ENCODE results near the gene L3MBTL2. TPM values are rescaled to one million over a fixed set of nuclear protein-coding genes. Genes with fewer than 3 reads are reported as not detected.

The L3MBTL2 gene
- total and polyA plus RNA-seq, 10 of the 15 experiments (the other 5 are each of a cell fraction or from before 2014, with no cell fraction given) = 13.2 to 37.6 (median 28.2) TPM

DNA sequence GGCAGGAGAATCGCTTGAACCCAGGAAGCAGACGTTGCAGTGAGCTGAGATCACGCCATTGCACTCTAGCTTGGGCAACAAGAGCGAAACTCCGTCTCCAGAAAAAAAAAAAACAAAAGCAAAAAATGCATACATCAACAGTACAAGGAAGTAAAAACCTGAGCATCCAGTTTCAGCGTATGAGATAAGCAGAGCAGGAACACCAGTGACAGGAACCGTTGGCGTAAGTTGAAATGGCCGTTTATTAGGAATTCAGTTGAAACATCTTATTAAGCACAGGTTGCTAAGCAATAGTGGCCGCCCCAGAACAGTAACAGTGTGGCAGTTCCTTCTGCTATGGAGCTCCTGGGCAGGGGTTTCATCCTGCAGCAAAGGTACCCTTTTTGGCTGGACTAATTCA, 4.0 kb upstream of the L3MBTL2 start (continued):
- TF ChIP-seq, protein P1, sequence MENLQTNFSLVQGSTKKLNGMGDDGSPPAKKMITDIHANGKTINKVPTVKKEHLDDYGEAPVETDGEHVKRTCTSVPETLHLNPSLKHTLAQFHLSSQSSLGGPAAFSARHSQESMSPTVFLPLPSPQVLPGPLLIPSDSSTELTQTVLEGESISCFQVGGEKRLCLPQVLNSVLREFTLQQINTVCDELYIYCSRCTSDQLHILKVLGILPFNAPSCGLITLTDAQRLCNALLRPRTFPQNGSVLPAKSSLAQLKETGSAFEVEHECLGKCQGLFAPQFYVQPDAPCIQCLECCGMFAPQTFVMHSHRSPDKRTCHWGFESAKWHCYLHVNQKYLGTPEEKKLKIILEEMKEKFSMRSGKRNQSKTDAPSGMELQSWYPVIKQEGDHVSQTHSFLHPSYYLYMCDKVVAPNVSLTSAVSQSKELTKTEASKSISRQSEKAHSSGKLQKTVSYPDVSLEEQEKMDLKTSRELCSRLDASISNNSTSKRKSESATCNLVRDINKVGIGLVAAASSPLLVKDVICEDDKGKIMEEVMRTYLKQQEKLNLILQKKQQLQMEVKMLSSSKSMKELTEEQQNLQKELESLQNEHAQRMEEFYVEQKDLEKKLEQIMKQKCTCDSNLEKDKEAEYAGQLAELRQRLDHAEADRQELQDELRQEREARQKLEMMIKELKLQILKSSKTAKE (IDR thresholded peaks at IDR 0.05; ENCODE audit: low read depth, poor library complexity, severe bottlenecking) = no peak
- TF ChIP-seq CBFB (IDR thresholded peaks at IDR 0.05; ENCODE audit: low read depth) = no peak
- TF ChIP-seq ETV6 (conservative IDR thresholded peaks at IDR 0.05 in 1 of 2, IDR thresholded peaks at IDR 0.05 in 1 of 2; ENCODE audit: borderline replicate concordance in 1 of 2, low read depth in 1 of 2) = no peak
- TF ChIP-seq, protein P2, sequence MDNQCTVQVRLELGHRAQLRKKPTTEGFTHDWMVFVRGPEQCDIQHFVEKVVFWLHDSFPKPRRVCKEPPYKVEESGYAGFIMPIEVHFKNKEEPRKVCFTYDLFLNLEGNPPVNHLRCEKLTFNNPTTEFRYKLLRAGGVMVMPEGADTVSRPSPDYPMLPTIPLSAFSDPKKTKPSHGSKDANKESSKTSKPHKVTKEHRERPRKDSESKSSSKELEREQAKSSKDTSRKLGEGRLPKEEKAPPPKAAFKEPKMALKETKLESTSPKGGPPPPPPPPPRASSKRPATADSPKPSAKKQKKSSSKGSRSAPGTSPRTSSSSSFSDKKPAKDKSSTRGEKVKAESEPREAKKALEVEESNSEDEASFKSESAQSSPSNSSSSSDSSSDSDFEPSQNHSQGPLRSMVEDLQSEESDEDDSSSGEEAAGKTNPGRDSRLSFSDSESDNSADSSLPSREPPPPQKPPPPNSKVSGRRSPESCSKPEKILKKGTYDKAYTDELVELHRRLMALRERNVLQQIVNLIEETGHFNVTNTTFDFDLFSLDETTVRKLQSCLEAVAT (IDR thresholded peaks at IDR 0.05) = no peak

DNA sequence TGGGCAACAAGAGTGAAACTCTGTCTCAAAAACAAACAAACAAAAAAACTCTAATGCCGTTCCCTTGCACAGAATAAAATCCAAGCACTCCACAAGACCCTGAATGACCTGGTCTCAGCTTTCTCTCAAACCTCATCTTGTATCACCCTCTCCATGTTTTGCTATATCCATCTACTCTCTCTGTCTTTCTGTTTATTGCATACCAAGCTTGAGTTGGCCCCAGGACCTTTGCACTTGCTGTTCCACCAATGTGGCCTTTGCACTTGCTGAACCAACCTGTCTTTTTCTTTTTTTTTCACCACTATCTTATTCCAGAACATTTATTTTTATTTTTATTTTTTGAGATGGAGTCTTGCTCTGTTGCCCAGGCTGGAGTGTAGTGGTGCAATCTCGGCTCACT, 2.0 kb upstream of the L3MBTL2 start:
- no peak for FAIRE-seq
- ChIA-PET CTCF (interaction anchor here (1.0 to 1.5 kb wide), 2 partner anchors 100 to 280 kb away, joined by 3 to 4 read pairs; no protein-coding TSS in a partner anchor), RAD21 (ENCODE audit: unreplicated experiment) (interaction anchor here (0.6 kb wide), 1 partner anchor 280 kb away, joined by 4 read pairs; no protein-coding TSS in a partner anchor), POLR2A (interaction anchor here (0.6 kb wide), 1 partner anchor 8 kb away, joined by 3 read pairs; no protein-coding TSS in a partner anchor), SMC1A (ENCODE audit: uncharacterized antibody, unreplicated experiment) (interaction anchor here (0.7 kb wide), 1 partner anchor 109 kb away, joined by 3 read pairs; no protein-coding TSS in a partner anchor)
- no TSS peak for BruUV-seq (replicated peaks)
- no peak overlapping the region for H3K4me2 ChIP-seq (ENCODE audit: control insufficient read depth, insufficient read depth)
- no peak overlapping the region for H3K27ac ChIP-seq (ENCODE audit: control insufficient read depth, insufficient read depth)
- 60% methylated on average over 2 of the region's 2 CpGs for WGBS (ENCODE audit: insufficient coverage, insufficient replicate concordance, low lambda C conversion rate, missing lambda C conversion rate)
- ATAC-seq = no peak
- H3K27me3 ChIP-seq (replicated peaks in 1 of 2; ENCODE audit: control insufficient read depth in 2 of 2, insufficient read depth in 2 of 2, low read length in 1 of 2) = no peaks in the 10 kb centered on the region
- DNase-seq (ENCODE audit: low read depth, low spot score) = no peak
- intact Hi-C loops (cut with micrococcal nuclease; ENCODE audit: unreplicated experiment) = no loop called here
- H3K4me1 ChIP-seq (ENCODE audit: control insufficient read depth, insufficient read depth, low read length) = no peaks in the 10 kb centered on the region
- in situ Hi-C loops (cut with MboI) = no loop called here
- H3K4me3 ChIP-seq = no peak overlapping the region
- H3K36me3 ChIP-seq (ENCODE audit: control insufficient read depth in 2 of 2, insufficient read depth in 2 of 2, low read length in 1 of 2) = no peaks in the 10 kb centered on the region; a peak in 1 of 4 replicates
- H3K9me3 ChIP-seq (replicated peaks; ENCODE audit: control insufficient read depth, insufficient read depth, low read length) = no peaks in the 10 kb centered on the region
- H4K20me1 ChIP-seq (ENCODE audit: control insufficient read depth, insufficient read depth) = no peaks in the 10 kb centered on the region
- H3K9ac ChIP-seq (ENCODE audit: control insufficient read depth, insufficient read depth, low read length) = no peak overlapping the region
- peaks cover 10% of the 10 kb centered on the region for H3K79me2 ChIP-seq (ENCODE audit: control insufficient read depth, insufficient read depth, low read length)
- no peak overlapping the region for H2AFZ ChIP-seq (ENCODE audit: control insufficient read depth, low read depth, low read length)
- TF ChIP-seq, protein P3, sequence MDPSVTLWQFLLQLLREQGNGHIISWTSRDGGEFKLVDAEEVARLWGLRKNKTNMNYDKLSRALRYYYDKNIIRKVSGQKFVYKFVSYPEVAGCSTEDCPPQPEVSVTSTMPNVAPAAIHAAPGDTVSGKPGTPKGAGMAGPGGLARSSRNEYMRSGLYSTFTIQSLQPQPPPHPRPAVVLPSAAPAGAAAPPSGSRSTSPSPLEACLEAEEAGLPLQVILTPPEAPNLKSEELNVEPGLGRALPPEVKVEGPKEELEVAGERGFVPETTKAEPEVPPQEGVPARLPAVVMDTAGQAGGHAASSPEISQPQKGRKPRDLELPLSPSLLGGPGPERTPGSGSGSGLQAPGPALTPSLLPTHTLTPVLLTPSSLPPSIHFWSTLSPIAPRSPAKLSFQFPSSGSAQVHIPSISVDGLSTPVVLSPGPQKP (IDR thresholded peaks at IDR 0.05; ENCODE audit: low read depth, low read length) = no peak
- TF ChIP-seq, protein P4, sequence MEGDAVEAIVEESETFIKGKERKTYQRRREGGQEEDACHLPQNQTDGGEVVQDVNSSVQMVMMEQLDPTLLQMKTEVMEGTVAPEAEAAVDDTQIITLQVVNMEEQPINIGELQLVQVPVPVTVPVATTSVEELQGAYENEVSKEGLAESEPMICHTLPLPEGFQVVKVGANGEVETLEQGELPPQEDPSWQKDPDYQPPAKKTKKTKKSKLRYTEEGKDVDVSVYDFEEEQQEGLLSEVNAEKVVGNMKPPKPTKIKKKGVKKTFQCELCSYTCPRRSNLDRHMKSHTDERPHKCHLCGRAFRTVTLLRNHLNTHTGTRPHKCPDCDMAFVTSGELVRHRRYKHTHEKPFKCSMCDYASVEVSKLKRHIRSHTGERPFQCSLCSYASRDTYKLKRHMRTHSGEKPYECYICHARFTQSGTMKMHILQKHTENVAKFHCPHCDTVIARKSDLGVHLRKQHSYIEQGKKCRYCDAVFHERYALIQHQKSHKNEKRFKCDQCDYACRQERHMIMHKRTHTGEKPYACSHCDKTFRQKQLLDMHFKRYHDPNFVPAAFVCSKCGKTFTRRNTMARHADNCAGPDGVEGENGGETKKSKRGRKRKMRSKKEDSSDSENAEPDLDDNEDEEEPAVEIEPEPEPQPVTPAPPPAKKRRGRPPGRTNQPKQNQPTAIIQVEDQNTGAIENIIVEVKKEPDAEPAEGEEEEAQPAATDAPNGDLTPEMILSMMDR (IDR thresholded peaks at IDR 0.05 in 2 of 3, conservative IDR thresholded peaks at IDR 0.05 in 1 of 3; ENCODE audit: control insufficient read depth in 2 of 3, extremely low read depth in 1 of 3, insufficient read depth in 1 of 3, low read depth in 3 of 3, low read length in 3 of 3) = no peak
- TF ChIP-seq CHD2 (IDR thresholded peaks at IDR 0.05; ENCODE audit: borderline replicate concordance, low read depth, low read length) (no peak), TCF12 (IDR thresholded peaks at IDR 0.05; ENCODE audit: low read depth, low read length) (no peak), BRCA1 (IDR thresholded peaks at IDR 0.05; ENCODE audit: low read depth, low read length) (no peak)
- TF ChIP-seq, protein P5, sequence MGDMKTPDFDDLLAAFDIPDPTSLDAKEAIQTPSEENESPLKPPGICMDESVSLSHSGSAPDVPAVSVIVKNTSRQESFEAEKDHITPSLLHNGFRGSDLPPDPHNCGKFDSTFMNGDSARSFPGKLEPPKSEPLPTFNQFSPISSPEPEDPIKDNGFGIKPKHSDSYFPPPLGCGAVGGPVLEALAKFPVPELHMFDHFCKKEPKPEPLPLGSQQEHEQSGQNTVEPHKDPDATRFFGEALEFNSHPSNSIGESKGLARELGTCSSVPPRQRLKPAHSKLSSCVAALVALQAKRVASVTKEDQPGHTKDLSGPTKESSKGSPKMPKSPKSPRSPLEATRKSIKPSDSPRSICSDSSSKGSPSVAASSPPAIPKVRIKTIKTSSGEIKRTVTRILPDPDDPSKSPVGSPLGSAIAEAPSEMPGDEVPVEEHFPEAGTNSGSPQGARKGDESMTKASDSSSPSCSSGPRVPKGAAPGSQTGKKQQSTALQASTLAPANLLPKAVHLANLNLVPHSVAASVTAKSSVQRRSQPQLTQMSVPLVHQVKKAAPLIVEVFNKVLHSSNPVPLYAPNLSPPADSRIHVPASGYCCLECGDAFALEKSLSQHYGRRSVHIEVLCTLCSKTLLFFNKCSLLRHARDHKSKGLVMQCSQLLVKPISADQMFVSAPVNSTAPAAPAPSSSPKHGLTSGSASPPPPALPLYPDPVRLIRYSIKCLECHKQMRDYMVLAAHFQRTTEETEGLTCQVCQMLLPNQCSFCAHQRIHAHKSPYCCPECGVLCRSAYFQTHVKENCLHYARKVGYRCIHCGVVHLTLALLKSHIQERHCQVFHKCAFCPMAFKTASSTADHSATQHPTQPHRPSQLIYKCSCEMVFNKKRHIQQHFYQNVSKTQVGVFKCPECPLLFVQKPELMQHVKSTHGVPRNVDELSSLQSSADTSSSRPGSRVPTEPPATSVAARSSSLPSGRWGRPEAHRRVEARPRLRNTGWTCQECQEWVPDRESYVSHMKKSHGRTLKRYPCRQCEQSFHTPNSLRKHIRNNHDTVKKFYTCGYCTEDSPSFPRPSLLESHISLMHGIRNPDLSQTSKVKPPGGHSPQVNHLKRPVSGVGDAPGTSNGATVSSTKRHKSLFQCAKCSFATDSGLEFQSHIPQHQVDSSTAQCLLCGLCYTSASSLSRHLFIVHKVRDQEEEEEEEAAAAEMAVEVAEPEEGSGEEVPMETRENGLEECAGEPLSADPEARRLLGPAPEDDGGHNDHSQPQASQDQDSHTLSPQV (IDR thresholded peaks at IDR 0.05) = no peak

Measured in GM12878 (cell line).